8988T (cell line): Measurements from ENCODE around the gene RAB36.

Experiments used
- DNase-seq: peaks from one replicate; pipeline ENCODE4 v3.0.0; 2011

Gene RAB36

DNA sequence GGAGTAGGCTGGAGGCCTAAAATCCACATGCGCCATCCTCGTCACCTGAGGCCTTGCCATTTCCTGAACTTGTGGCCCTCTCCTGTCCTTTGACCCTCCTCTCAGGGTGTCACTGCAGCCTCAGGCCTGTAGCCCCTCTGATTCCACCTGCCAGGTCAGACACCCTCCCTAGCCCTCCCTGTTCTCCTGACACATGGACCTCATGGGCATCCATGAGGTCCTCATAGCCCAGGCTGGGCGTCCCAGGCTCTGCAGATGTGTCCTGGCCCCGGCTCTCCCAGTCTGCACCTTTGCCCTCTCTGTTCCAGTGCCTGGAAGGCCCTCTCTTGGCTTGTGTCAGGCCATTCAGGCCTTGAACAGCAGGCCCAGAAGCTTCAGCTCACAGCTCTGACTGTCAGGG, 15.8 kb downstream of the RAB36 start:
- DNase-seq: no peak

- no peak for DNase-seq
Measured at GRCh38 chr22:23161574-23161973, 16.3 kb downstream of the RAB36 start.

DNA sequence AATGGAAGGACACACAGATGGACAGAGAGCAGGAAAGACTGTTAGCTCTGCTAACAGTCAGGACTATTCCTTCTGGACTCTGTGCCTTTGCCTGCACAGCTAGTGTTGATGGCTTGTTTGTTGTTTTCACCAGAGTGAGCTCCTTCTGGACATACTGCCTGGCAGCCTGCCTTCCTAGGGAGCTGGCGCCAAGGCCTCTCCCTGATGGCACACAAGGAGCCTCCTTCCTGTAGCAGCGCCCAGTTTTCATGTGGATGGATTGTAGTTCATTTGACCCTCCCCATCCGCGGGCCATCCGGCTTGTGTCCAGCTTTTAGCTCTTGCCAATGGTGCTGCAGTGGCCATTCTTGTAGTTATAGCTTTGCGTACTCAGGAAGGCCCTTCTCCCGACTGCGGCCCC, 18.4 kb downstream of the RAB36 start:
- DNase-seq: no peak

DNA sequence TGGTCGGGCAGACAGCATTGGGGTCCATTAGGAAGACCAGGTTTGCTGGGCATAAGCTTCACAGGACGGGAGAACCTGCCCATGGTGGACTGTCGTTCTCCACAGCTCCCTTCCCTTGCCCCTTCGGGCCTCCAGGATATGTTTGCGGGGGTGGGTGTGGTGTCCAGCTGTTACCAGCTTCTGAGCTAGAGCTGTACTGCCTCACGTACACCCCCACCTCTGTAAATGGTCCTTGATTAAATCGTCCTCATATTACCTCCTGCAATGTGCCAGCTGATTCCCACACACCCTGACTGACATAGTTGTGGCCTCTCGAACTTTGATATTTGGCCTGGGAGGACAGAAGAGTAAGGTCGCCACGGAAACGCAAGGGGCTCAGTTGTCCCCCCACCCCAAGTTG, 18.8 kb downstream of the RAB36 start:
- no peak for DNase-seq

DNA sequence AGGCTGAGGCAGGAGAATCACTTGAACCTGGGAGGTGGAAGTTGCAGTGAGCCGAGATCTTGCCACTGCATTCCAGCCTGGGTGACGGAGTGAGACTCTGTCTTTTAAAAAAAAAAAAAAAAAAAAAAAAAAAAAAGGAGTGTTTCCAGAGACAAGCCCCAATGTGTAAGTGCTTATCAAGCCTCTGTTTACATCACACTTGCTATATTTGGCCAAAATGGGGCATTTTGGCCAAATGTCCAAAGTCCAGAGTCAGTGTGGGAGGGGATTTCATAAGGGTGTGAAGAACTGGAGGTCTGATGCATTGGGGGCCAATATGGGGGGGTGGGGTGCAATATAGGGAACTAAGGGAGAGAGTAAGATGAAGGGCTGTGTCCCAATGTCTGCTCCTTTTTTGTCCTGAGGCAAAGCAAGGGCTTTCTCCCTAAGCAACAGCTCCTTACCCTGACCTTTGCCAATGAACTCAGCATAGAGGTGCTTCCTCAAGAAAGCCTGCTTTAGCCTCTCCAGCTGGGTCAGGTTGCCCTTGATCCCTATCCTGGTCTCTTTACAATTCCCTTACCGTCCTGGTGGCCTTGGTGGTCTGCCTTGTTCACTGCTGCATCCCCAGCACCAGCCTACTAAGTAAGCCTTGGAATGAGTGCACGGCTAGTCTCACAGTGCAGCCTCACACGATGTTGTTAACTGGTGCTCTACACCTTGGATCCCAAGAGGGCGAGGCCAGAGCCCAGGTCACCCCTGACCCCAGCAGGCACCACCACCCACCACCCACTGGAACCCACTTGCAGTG, 21.0 kb downstream of the RAB36 start:
- no peak for DNase-seq

- no peak for DNase-seq
Measured at GRCh38 chr22:23166841-23167616, 21.8 kb downstream of the RAB36 start.

DNA sequence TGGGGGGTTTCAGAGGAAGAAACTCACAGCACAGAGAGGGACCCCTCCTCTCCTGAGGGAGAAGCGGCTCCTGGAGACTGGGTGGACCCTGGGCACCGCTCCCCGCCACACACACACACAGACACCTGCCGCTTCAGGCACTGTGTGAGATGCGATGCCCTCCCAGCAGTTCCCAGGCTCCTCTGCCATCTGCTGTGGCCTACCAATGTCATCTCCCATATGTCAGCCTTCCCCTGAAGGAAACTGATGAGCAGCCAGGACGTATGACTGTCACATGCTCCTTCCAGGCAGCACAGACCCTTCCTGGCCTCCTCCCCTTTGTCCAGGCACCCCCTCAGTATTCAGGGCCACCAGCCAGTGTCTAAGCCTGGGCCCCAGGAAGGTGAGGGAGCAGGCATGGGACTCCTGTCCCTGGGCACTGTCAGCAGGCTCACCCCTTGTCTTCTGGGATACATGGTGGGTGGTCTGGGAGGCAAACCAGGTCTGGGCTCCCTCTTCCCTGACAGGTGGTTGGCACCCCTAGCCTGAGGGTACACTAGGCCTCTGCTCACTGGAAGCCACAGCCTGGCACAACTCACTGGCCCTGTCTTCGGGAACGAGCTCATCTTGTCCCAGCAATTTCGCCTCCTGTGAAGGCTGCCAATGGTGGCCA, 23.2 kb downstream of the RAB36 start:
- no peak for DNase-seq

DNA sequence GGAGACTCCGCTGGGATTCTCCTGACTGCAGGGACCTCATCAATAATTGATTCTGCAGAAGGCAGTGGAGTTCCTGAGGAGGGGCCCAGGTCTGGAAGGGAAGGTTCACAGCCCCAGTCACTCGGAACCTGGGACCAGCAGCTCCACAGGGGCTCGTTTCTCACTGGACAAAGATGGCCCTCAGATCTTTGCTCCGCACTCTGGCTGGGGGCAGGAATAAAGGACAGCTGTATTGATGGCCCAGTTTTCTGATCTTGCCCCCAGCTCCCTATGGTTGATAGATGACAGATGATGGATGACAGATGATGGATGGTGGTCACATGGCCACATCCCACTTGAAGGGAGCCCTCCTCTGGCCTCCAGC, 23.7 kb downstream of the RAB36 start:
- no peak for DNase-seq

- DNase-seq: no peak
Measured at GRCh38 chr22:23175817-23176644, 30.8 kb downstream of the RAB36 start.

DNA sequence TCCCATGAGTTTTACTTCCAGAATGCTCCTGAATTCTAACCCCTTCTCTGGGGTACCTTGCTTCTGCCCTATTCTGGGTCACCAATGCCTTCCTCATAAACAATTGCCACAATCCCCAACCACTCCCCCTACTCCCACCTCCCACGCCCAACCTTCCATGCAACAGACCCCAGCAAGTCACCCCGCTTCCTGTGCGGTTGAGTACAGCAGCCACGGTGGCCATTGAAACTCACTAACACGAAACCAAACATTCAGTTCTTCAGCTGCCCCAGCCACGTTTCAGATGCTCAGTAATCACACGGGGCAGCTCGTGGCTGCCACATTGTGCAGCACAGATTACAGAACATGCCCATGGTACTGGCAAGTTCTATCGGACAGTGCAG, 31.4 kb downstream of the RAB36 start:
- DNase-seq: no peak

DNA sequence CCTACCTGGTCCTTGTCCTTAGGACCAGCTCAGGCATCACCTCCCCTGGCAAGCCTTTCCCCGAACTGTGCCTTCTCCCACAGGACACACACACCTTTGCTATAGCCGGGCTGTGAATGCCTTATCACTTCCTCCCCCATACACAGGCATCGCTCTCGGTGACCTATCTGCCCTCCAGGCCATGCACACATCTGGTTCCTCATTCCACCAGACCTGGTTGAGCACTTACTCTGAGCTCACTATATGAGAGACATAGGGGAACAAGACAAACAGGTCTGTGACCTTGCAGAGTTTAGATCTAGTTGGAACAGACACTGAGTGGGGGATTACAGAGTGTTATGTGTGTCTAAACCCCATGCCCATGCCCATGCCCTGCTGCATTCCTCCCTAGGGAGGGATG, 31.9 kb downstream of the RAB36 start:
- no peak for DNase-seq

DNA sequence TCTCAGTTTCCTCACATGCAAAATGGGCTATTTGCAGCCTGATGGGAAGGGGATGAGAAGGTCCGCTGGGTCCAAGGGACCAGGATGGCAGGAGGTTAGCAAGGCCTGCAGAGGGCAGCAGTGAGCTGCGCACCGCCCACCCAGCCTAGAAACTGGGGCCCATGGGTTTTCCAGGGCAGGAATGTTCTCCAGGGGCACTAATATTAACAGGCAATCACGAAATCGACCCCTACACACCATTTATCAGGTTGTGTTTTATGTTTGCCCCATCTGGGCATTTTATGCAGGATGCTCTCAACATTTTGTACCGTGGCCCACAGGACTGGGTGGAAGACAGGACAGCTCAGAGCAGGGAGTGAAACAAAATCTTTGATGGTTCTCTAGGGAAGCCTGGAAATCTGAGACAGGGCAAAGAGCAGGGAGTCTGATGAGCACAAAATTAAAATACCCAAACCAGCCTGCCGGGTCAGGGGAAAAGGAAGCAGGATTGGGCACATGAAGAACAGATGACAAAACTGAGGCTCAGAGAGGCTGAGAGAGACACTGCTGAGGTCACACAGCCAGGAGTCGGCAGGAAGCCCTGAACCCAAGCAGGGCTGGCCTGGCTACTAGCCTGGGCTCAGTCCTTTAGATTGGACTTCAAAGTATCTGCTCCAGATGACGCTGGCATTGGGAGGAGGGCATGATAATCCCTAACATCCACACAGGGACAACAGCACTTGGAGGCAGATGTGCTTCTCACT, 33.4 kb downstream of the RAB36 start:
- DNase-seq: peak; percentile 87

DNA sequence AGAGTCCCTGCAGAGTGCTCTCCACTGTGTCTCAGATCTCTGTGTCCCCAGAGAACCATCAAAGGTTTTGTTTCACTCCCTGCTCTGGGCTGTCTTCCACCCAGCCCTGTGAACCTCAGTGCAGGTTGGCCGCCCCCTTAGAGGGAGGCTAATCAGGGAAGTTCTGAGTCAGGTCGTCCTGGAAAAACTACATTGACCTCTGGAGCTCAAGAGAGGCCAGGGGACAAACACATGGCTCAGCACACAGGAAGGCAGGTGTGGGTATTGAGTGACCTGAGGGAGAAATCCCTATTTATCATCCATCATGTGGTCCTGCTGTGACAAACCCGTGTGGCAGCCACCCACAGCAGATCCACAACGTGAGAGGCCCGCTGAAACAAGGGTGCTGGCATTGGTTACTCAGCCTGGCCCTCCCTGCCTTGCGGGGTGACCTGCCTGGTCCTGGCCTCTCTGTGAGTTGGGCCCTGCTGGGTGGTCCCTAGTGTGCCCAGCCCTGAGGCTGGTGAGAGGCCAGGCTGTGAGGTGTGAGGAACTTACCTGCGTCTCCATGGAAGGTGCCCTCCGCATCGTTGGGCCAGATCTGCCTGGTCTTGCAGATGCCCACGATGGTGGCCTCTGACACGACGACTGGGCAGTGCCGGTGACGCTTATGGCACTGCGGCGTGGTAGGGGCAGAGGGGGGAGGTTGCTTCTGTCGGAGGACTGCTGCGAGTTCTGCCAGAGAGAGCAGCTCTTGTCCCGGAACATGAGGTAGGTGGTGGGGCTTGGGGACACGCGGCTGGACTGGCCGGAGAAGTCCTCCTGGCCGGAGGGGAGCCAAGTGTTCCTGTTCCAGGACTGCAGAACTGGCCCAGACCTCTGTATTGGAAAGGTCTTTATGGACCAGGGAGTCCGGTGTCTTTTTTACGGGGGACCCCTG, 34.4 kb downstream of the RAB36 start:
- DNase-seq: no peak

GRCh38 chr22:23180301-23180892, 35.1 kb downstream of the RAB36 start, which contains the start of gene BCR:
Gene BCR, plus strand, starts transcription at chr22:23180509. Its CDS starts 452 bp downstream, at chr22:23180961.
- DNase-seq: peak; percentile 94

DNA sequence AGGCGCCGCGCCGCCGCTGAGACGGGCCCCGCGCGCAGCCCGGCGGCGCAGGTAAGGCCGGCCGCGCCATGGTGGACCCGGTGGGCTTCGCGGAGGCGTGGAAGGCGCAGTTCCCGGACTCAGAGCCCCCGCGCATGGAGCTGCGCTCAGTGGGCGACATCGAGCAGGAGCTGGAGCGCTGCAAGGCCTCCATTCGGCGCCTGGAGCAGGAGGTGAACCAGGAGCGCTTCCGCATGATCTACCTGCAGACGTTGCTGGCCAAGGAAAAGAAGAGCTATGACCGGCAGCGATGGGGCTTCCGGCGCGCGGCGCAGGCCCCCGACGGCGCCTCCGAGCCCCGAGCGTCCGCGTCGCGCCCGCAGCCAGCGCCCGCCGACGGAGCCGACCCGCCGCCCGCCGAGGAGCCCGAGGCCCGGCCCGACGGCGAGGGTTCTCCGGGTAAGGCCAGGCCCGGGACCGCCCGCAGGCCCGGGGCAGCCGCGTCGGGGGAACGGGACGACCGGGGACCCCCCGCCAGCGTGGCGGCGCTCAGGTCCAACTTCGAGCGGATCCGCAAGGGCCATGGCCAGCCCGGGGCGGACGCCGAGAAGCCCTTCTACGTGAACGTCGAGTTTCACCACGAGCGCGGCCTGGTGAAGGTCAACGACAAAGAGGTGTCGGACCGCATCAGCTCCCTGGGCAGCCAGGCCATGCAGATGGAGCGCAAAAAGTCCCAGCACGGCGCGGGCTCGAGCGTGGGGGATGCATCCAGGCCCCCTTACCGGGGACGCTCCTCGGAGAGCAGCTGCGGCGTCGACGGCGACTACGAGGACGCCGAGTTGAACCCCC, 35.8 kb downstream of the RAB36 start:
- peak; percentile 59 for DNase-seq

- DNase-seq: no peak
Measured at GRCh38 chr22:23181721-23182308, 36.5 kb downstream of the RAB36 start.

- peak; percentile 61 for DNase-seq
Measured at GRCh38 chr22:23182309-23183060, 37.2 kb downstream of the RAB36 start.

DNA sequence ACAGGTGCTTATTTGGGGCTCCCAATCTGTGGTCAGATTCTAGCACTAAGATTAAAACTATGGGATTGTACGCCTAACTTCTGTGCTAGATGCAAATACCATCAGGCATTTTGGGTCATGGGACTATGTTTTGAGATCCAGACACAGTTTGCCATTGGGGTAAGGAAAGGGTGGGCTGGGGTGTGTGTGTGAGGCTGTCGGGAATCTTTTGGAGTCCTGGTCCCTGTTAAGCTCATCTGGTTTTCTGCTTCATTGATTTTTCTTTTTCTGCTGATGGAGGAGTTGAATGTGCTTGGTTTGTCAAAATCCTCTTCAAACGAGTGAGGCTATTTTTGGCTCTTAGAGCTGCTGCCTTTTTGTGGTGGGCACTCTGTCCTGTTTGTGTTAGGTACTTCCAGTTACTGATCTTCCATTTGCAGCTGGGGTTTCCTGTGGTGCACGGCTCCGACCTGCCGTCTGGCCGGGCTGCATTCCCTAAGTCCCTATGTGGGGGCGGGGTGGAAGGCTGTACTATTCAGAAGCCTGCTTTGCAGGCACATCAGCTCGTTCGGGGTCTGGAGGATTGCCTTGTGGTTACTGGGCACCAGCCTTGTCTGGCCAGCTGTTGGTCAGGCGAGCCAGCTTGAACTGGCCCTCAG, 37.9 kb downstream of the RAB36 start:
- no peak for DNase-seq
